HEK293 (cell line): ENCODE data around the gene RRAGA.
A peak's percentile ranks its signal among the peaks of the same experiment; 100 is the strongest.

Source experiments
- CTCF ChIA-PET: fragments of 350-600 bp; formaldehyde crosslinking; extraction: SDS; loops from one replicate; lab custom pipeline; 2021; ENCODE audit warnings: antibody characterized with exemption; lab: Yijun Ruan, JAX
- POLR2A ChIA-PET: fragments of 300-600 bp; formaldehyde crosslinking; extraction: SDS; loops from one replicate; lab custom pipeline; 2020; ENCODE audit warnings: antibody characterized with exemption, inconsistent platforms; lab: Yijun Ruan, JAX
- H3K27ac ChIP-seq: fragments of 200-500 bp; sonication (Bioruptor generic); 2 replicates; pipeline ENCODE4 v1.5.1; 2014; ENCODE audit warnings: low read depth, low read length, control low read depth, inconsistent platforms; ENCODE audit errors: extremely low read depth
- H3K36me3 ChIP-seq, 2 experiments: fragments of 200-500 bp in 1 of 2; sonication (Bioruptor generic) in 1 of 2; 1 replicate in 1 of 2; 2 replicates in 1 of 2; pipeline ENCODE4 v1.5.1; 2014 to 2017; ENCODE audit warnings: inconsistent platforms in 2 of 2, low read length in 2 of 2; ENCODE audit not compliant: control insufficient read depth in 2 of 2, insufficient read depth in 1 of 2
- H3K4me1 ChIP-seq: fragments of 200-500 bp; sonication (Bioruptor generic); 2 replicates; pipeline ENCODE4 v1.5.1; 2014; ENCODE audit warnings: mild to moderate bottlenecking, low read length, inconsistent platforms; ENCODE audit not compliant: control insufficient read depth, insufficient read depth
- H3K4me3 ChIP-seq: 2 replicates; pipeline ENCODE4 v1.5.1; 2011; ENCODE audit warnings: low read depth, mild to moderate bottlenecking, control low read depth, low read length, moderate library complexity
- H3K9me3 ChIP-seq: fragments of 200-500 bp; sonication (Bioruptor generic); 2 replicates; pipeline ENCODE4 v1.5.1; 2014; ENCODE audit warnings: low read depth, low read length, inconsistent platforms; ENCODE audit not compliant: control insufficient read depth, insufficient read depth
- KLF10 ChIP-seq: fragments of 450-650 bp; IDR thresholded peaks from 2 replicates; pipeline ENCODE4 v1.5.1; 2018; ENCODE audit warnings: missing biosample characterization, mild to moderate bottlenecking, missing genetic modification characterization
- MZF1 ChIP-seq: fragments of 450-650 bp; formaldehyde crosslinking; IDR thresholded peaks from 2 replicates; pipeline ENCODE4 v1.5.1; 2017; ENCODE audit warnings: missing biosample characterization, missing genetic modification characterization, borderline replicate concordance
- PRDM2 ChIP-seq: fragments of 450-650 bp; formaldehyde crosslinking; IDR thresholded peaks from 2 replicates; pipeline ENCODE4 v1.5.1; 2016; ENCODE audit warnings: missing biosample characterization, missing genetic modification characterization, borderline replicate concordance
- ZNF121 ChIP-seq: fragments of 450-650 bp; formaldehyde crosslinking; IDR thresholded peaks from 2 replicates; pipeline ENCODE4 v1.5.1; 2016; ENCODE audit warnings: missing biosample characterization, missing genetic modification characterization
- ZNF133 ChIP-seq: fragments of 450-650 bp; formaldehyde crosslinking; IDR thresholded peaks from 2 replicates; pipeline ENCODE4 v1.5.1; 2016; ENCODE audit warnings: missing biosample characterization, missing genetic modification characterization
- ZNF157 ChIP-seq: fragments of 450-650 bp; formaldehyde crosslinking; IDR thresholded peaks from 2 replicates; pipeline ENCODE4 v1.5.1; 2016; ENCODE audit warnings: missing biosample characterization, missing genetic modification characterization
- ZNF335 ChIP-seq: fragments of 450-650 bp; formaldehyde crosslinking; conservative IDR thresholded peaks from 2 replicates; pipeline ENCODE4 v1.5.1; 2016; ENCODE audit warnings: missing biosample characterization, missing genetic modification characterization
- ZNF341 ChIP-seq: fragments of 450-650 bp; formaldehyde crosslinking; IDR thresholded peaks from 2 replicates; pipeline ENCODE4; 2016; ENCODE audit warnings: low read depth, missing biosample characterization, missing genetic modification characterization
- ZNF366 ChIP-seq: fragments of 450-650 bp; formaldehyde crosslinking; conservative IDR thresholded peaks from 2 replicates; pipeline ENCODE4 v1.5.1; 2016; ENCODE audit warnings: missing biosample characterization, missing genetic modification characterization
- ZNF510 ChIP-seq: fragments of 450-650 bp; formaldehyde crosslinking; IDR thresholded peaks from 2 replicates; pipeline ENCODE4 v1.5.1; 2018; ENCODE audit warnings: mild to moderate bottlenecking, missing genetic modification characterization, missing biosample characterization; ENCODE audit not compliant: insufficient replicate concordance
- ZNF548 ChIP-seq: fragments of 450-650 bp; formaldehyde crosslinking; IDR thresholded peaks from 2 replicates; pipeline ENCODE4 v1.5.1; 2016; ENCODE audit warnings: missing biosample characterization, missing genetic modification characterization
- ZNF600 ChIP-seq: fragments of 450-650 bp; formaldehyde crosslinking; IDR thresholded peaks from 2 replicates; pipeline ENCODE4 v1.5.1; 2016; ENCODE audit warnings: missing biosample characterization, missing genetic modification characterization
- ZNF707 ChIP-seq: fragments of 450-650 bp; formaldehyde crosslinking; IDR thresholded peaks from 2 replicates; pipeline ENCODE4 v1.5.1; 2016; ENCODE audit warnings: missing biosample characterization, missing genetic modification characterization
- ZNF776 ChIP-seq: fragments of 450-650 bp; formaldehyde crosslinking; IDR thresholded peaks from 2 replicates; pipeline ENCODE4 v1.5.0; 2017; ENCODE audit warnings: missing biosample characterization, missing genetic modification characterization, borderline replicate concordance
- ZSCAN30 ChIP-seq: fragments of 450-650 bp; IDR thresholded peaks from 2 replicates; pipeline ENCODE4 v1.5.1; 2018; ENCODE audit warnings: missing biosample characterization, mild to moderate bottlenecking, missing genetic modification characterization, moderate library complexity

Gene RRAGA

GRCh38 chr9:19049917-19050636, 850 bp downstream of the RRAGA start (continued):
- TF ChIP-seq PRDM2 (tag by site-specific recombination): no peak
- no peak for TF ChIP-seq ZNF366 (tag by site-specific recombination)
- no peak for TF ChIP-seq ZSCAN30 (tag by site-specific recombination)
- TF ChIP-seq ZNF157 (tag by site-specific recombination): no peak
- no peak for TF ChIP-seq ZNF510 (tag by site-specific recombination)
- TF ChIP-seq ZNF548 (tag by site-specific recombination): no peak
- TF ChIP-seq ZNF133 (tag by site-specific recombination): no peak
- TF ChIP-seq ZNF335 (tag by site-specific recombination): peak; percentile 60; the same call in 1 of the 2 replicates
- no peak for TF ChIP-seq ZNF341 (tag by site-specific recombination)
- no peak for TF ChIP-seq ZNF776 (tag by site-specific recombination)
- no peak for TF ChIP-seq KLF10 (tag by site-specific recombination)
- no peak for TF ChIP-seq ZNF707 (tag by site-specific recombination)

- POLR2A ChIA-PET: interaction anchor here (0.5 to 2.8 kb wide), 3 partner anchors 29 to 406 kb away, joined by 3 to 14 read pairs (median 4); partner anchors contain the start of gene RPS6
- peak; percentile 18; the same call in 1 of the 2 replicates for TF ChIP-seq ZNF600 (tag by site-specific recombination)
- no peak for TF ChIP-seq MZF1 (tag by site-specific recombination)
- TF ChIP-seq ZNF366 (tag by site-specific recombination): 0 out of 2 replicates have a peak, but pooled peaks have one; percentile 11
- peak; percentile 55 for TF ChIP-seq ZNF121 (tag by site-specific recombination)
- TF ChIP-seq, all 188 proteins: peak for 3
Measured at GRCh38 chr9:19050637-19051591, 1.7 kb downstream of the RRAGA start.

More at GRCh38 chr9:19050637-19051591, 1.7 kb downstream of the RRAGA start:
- Histone ChIP-seq H3K9me3 (no peaks in the 10 kb centered on the region), H3K36me3 (peaks cover 0 to 11% of the 10 kb centered on the region in 2 experiments; a peak in 2 of 3 replicates), H3K27ac (no peak overlapping the region), H3K4me1 (no peaks in the 10 kb centered on the region), H3K4me3 (peak overlapping the region; percentile 75)
- CTCF ChIA-PET: interaction anchor here (0.6 to 4.7 kb wide), 5 partner anchors 35 to 413 kb away, joined by 3 to 30 read pairs (median 3); no protein-coding TSS in a partner anchor
